Fibroblast of pulmonary artery (primary cell): ENCODE measurements around the gene SLC6A4.

Experiments used
- DNase-seq: peaks from one replicate; pipeline ENCODE4 v3.0.0-alpha.2; 2010; ENCODE audit warnings: low read depth
- H3K4me3 ChIP-seq: replicated peaks from 2 replicates; pipeline ENCODE4 v1.5.1; 2011; ENCODE audit warnings: low read depth, mild to moderate bottlenecking, control low read depth, low read length, moderate library complexity
- TF ChIP-seq, protein P1 (sequence below): IDR thresholded peaks from 2 replicates; pipeline ENCODE4 v1.5.1; 2011; ENCODE audit warnings: mild to moderate bottlenecking, control low read depth, low read length, inconsistent platforms; ENCODE audit errors: missing control alignments

SLC6A4 gene

GRCh38 chr17:30222251-30222650, 13.2 kb downstream of the SLC6A4 start:
- TF ChIP-seq, protein P1, sequence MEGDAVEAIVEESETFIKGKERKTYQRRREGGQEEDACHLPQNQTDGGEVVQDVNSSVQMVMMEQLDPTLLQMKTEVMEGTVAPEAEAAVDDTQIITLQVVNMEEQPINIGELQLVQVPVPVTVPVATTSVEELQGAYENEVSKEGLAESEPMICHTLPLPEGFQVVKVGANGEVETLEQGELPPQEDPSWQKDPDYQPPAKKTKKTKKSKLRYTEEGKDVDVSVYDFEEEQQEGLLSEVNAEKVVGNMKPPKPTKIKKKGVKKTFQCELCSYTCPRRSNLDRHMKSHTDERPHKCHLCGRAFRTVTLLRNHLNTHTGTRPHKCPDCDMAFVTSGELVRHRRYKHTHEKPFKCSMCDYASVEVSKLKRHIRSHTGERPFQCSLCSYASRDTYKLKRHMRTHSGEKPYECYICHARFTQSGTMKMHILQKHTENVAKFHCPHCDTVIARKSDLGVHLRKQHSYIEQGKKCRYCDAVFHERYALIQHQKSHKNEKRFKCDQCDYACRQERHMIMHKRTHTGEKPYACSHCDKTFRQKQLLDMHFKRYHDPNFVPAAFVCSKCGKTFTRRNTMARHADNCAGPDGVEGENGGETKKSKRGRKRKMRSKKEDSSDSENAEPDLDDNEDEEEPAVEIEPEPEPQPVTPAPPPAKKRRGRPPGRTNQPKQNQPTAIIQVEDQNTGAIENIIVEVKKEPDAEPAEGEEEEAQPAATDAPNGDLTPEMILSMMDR, result no peak

GRCh38 chr17:30221346-30221745, 14.2 kb downstream of the SLC6A4 start:
- no peak overlapping the region for H3K4me3 ChIP-seq
- TF ChIP-seq, protein P1, result no peak
- DNase-seq, result no peak

More at GRCh38 chr17:30222251-30222650, 13.2 kb downstream of the SLC6A4 start:
- no peak for DNase-seq
- H3K4me3 ChIP-seq, result no peak overlapping the region

DNA sequence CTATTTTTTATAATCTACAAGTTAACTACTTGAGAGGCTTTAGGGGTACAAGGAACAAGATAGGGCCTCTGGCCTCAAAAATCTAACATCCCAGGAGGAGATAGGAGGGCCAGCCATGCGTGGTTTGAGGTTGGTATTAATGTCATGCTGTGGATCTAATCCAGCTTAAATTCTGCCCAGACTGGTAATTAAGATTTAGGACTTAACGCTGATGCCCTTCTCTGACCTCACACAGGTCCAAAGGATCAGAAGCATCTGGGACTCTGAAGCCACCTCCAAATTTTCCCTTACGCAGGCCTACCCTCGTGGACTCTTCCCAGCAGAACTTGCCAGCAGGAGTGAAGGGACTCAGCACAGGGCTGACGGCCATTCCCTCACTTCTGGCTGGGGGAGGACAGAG, 15.1 kb downstream of the SLC6A4 start:
- no peak overlapping the region for H3K4me3 ChIP-seq
- TF ChIP-seq, protein P1, result no peak
- no peak for DNase-seq

DNA sequence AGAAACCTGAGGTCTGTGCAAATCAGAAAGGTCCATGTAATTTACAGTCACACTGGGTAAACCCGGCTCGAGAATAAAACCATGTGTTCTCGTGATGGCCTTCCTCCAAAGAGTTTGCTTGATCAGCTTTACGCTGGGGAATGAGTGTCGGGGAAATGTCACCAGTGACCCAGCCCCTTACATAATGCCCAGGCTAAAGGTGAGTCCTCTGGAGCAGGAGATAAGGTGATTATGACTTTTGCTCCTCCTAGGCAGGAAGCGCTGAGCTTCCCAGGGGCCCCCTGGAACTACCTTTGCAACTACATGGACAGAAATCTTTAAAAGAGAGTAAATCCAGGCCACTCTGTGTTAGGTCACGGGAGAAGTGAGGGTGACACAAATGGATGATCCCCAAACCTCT, 15.7 kb downstream of the SLC6A4 start:
- TF ChIP-seq, protein P1, result no peak
- DNase-seq, result no peak

GRCh38 chr17:30219315-30219714, 16.2 kb downstream of the SLC6A4 start:
- no peak for DNase-seq
- TF ChIP-seq, protein P1, result no peak

More for the DNA sequence above, 15.7 kb downstream of the SLC6A4 start:
- H3K4me3 ChIP-seq, result no peak overlapping the region

DNA sequence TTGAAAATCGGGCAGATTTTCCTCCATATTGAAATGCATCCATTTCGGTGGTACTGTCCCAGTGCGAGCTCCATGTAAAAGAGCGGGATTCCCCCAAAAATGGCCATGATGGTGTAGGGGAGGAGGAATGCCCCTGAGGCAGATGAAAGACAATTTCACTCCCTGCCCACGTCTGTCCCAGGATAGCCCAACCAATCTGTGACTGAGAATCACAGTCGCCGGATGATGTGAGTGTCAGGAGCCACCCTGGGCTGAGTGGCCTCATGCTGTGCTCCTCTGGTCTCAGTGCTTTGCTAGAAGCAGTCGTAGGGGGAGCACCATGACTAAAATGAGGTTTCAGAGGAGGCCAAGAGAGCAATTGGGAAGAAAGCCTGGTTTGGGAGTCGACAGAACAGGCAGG, 16.7 kb downstream of the SLC6A4 start:
- H3K4me3 ChIP-seq, result no peak overlapping the region
- no peak for DNase-seq
- TF ChIP-seq, protein P1, result no peak

More at GRCh38 chr17:30219315-30219714, 16.2 kb downstream of the SLC6A4 start:
- no peak overlapping the region for H3K4me3 ChIP-seq

DNA sequence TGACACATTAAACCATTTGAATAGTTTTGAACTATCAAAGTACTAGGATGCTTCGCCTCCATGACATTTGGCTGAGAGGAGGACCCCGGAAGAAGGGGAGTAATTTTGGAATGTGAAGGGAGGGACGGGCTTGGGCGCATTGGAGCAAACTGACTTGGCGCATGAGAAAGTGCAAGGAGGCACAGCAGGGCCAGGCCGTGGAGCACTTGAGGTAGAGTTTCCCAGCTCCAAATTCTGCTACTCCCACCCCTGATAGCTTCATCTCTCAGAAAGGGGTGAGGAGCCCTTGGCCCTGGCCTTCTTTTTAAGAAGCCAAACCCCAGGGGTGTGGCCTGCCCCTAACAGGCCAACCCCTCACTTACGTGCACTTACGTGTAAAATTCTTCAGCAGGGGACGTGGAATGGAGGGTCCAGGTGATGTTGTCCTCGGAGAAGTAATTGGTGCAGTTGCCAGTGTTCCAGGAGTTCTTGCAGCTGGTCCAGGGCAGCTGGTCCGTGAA, 17.7 kb downstream of the SLC6A4 start:
- TF ChIP-seq, protein P1, result no peak
- no peak overlapping the region for H3K4me3 ChIP-seq
- no peak for DNase-seq
